IPS-18c (cell line): ENCODE measurements around the gene MST1.
"Not testable (repeated sequence)": the region's sequence is repeated elsewhere in the genome, so short reads cannot be mapped to it uniquely, and the experiment has no call there.

ENCODE experiments used
- H3K4me3 ChIP-seq: 2 replicates; pipeline ENCODE4 v1.7.0; 2013; ENCODE audit warnings: low read depth, mild to moderate bottlenecking, low read length, moderate library complexity; ENCODE audit not compliant: insufficient read depth
- H3K9me3 ChIP-seq: one replicate; pipeline ENCODE4 v1.6.1; 2013; ENCODE audit warnings: mild to moderate bottlenecking, low read length, moderate library complexity; ENCODE audit not compliant: control insufficient read depth, insufficient read depth

The MST1 gene

DNA sequence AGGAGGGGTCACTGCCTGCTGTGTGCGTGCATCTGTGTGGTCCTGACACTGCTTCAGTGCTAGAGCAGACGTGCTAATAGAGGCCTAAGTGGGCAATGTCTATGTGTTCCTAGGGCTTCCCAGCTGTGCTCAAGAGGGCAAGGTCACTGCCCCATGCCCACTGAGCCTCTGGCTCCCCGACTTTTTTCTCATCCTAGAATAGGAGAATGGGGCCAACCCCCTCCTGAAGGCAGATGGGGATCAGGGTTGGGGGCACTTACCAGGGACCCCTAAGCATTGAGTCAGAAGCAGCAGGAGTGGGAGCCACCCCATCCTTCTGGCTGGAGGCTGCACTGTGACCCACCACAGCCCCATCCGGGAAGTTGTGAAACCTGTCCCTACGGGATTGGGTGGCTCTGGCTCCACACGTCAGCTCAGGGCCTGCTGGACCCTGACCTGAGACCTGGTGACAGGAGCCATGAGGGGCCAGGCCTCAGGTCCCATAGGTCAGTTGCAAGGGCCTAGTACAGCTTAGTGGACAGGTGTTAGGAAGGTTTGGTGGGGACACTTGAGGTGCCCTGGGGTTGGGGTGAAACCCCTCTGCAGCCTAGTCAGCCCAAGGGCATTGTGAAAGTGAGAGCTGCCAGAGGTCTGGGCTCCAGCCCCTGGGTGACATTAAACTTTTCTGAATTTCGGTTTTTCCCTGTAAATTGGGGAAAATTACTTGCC, 782 bp downstream of the MST1 start:
- H3K9me3 ChIP-seq: not testable (repeated sequence)
- peak overlapping the region; percentile 77; the same call in 1 of the 2 replicates for H3K4me3 ChIP-seq

GRCh38 chr3:49687424-49687795, 1.9 kb downstream of the MST1 start:
- H3K4me3 ChIP-seq: peak overlapping the region; percentile 56; the same call in 1 of the 2 replicates
- not testable (repeated sequence) for H3K9me3 ChIP-seq

GRCh38 chr3:49686769-49687423, 2.4 kb downstream of the MST1 start:
- peak overlapping the region; percentile 56 for H3K4me3 ChIP-seq
- H3K9me3 ChIP-seq: not testable (repeated sequence)

GRCh38 chr3:49686346-49686745, 2.9 kb downstream of the MST1 start:
- H3K4me3 ChIP-seq: peak overlapping the region; percentile 56; the same call in 1 of the 2 replicates

GRCh38 chr3:49685846-49686245, 3.4 kb downstream of the MST1 start:
- peak overlapping the region; percentile 56; the same call in 1 of the 2 replicates for H3K4me3 ChIP-seq
- H3K9me3 ChIP-seq: not testable (repeated sequence)

More at GRCh38 chr3:49686346-49686745, 2.9 kb downstream of the MST1 start:
- H3K9me3 ChIP-seq: not testable (repeated sequence)

DNA sequence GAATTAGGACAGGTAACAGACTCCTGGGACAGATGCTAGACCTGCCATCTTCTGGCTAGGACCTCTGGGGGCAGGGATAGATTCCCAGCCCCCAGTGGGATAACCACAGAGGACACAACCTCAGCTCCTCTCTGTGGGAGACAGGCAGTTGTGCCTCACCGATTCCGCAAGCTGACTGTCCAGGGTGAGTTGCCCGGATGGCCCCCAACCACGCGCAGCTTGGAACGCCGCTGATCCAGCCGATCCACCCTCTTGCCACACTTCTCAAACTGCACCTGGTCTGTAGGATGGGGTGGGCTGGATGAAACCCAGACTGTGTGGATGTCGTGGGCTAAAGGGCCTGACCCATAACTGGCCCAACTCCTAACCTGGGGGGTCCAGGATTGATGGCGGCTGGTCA, 4.2 kb downstream of the MST1 start:
- not testable (repeated sequence) for H3K9me3 ChIP-seq, H3K4me3 ChIP-seq

- H3K4me3 ChIP-seq, H3K9me3 ChIP-seq: not testable (repeated sequence)
Measured at GRCh38 chr3:49684453-49684852, 4.8 kb downstream of the MST1 start.

- H3K9me3 ChIP-seq: no peaks in the 10 kb centered on the region
- no peak overlapping the region for H3K4me3 ChIP-seq
Measured at GRCh38 chr3:49683162-49683561, 6.1 kb downstream of the MST1 start.

DNA sequence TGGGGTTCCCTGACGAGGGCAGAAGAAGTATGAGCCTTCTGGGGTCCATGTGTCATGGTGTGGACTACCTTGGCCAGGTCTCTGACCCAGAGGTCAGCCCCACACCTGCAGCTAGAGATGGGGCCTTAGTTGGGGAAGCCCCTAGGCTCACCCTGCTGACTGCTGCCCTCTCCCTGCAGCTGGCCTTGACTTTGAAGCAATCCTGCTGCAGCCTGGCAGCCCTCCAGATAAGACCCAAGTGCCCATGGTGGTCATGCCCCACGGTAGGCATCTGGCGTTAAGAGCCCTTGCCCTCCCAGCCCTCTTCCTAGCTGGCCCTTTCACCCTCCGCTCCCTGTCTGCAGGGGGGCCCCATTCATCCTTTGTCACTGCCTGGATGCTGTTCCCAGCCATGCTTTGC, 7.7 kb downstream of the MST1 start:
- Histone ChIP-seq H3K4me3 (no peak overlapping the region), H3K9me3 (no peaks in the 10 kb centered on the region)

DNA sequence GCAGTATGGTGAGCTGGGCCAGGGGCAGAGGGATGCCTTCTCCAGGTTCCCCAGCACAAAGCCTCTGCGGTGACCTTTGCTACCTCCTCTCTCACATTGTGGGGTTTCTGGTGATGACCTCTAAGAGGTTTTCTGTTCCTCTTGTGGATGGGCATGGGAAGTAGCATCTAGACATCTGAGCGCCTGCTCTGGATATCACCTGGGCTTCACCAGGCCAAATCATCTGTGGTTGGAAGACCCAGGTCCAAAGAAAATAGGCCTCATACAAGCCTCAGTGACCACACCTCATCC, 8.1 kb downstream of the MST1 start:
- H3K9me3 ChIP-seq: no peaks in the 10 kb centered on the region

GRCh38 chr3:49680493-49681231, 8.6 kb downstream of the MST1 start:
- Histone ChIP-seq H3K4me3 (no peak overlapping the region), H3K9me3 (no peaks in the 10 kb centered on the region)

More for the DNA sequence above, 8.1 kb downstream of the MST1 start:
- H3K4me3 ChIP-seq: no peak overlapping the region

- no peaks in the 10 kb centered on the region for H3K9me3 ChIP-seq
Measured at GRCh38 chr3:49675912-49676311, 13.4 kb downstream of the MST1 start.

GRCh38 chr3:49674497-49674983, 14.7 kb downstream of the MST1 start:
- Histone ChIP-seq H3K9me3 (no peaks in the 10 kb centered on the region), H3K4me3 (peak overlapping the region; percentile 98)

More at GRCh38 chr3:49675912-49676311, 13.4 kb downstream of the MST1 start:
- no peak overlapping the region for H3K4me3 ChIP-seq

DNA sequence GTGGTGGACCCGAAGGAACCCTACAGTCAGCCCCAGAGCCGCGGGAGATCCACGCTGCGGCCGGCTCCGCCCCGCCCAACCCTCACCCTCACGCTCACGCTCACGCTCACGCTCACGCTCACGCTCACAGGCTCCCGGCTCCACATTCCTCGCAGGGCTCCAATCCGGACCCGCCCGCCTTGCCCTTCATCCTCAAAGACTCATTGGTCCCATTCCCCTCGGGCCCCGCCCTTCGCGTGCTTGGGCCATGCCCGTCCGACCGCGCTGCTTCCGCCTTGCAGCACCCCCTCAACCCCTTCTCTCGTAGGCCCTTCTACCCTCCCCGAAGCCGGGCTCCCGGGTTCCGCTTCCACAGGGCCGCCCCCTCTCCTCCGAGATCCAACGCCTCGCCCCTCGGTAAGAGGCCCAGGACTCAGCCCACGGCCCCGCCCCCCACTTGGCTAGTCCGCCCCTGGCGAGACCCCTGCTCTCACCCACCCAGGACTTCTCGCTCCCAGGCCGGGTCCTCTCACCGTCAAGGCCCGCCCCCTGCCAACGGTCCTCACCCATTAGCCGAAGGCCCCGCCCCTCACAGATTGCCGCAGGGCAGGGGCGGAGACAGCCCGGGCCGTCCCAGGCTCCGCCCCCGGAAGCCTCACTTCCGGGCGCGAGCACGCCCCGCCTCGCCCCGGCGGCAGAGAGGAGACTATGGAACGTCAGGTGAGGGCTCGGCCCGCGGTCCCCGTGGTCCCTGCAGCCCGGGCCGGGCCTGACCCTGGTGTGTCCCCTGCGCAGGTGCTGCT, 15.4 kb downstream of the MST1 start, which contains the start of gene APEH:
Gene APEH (plus strand): TSS at position 637 of the 782 bp plus-strand sequence. CDS start 51 bp downstream, at position 688.
- H3K4me3 ChIP-seq: peak within 1 kb of the TSS; percentile 98
- H3K9me3 ChIP-seq: no peaks in the 10 kb centered on the region

DNA sequence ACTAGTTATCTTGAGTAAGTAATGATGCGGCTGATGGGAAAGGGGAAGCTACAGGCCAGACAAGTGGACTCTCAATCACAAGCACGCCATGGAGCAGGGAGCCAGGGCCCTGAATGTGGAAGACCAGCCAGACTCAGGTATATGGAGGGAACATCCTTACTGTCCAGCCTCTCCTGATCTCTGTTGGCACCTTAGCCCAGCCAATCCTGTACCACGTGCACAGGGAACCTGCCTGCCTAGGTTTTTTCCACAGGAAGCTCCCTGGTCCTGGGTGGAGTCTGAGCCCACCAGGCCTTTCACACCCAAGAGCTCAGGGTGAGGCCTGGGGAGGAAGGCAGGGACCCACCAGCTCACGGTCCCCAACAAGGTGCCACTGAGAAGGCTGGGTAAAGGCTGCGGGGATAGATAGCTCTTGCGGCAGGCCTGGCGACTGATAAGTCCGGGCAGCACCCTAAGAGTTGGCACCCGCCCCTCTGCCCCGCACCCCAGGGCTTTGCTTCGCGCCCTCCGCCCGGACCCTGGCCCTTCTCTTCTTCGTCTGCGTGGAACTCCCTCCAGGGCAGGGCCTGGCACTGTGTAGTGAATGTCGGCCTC, 16.1 kb downstream of the MST1 start:
- Histone ChIP-seq H3K9me3 (no peaks in the 10 kb centered on the region), H3K4me3 (peak overlapping the region; percentile 98)

- Histone ChIP-seq H3K9me3 (no peaks in the 10 kb centered on the region), H3K4me3 (no peak overlapping the region)
Measured at GRCh38 chr3:49671291-49672288, 17.7 kb downstream of the MST1 start.
